Activated CD8-positive, alpha-beta memory T cell treated with anti-CD3 and anti-CD28 coated beads, Interleukin-2, amount 50 U/mL, for 4 hours (primary cell): ENCODE results near the gene RAB6A.

Experiments
- DNase-seq: peaks from one replicate; pipeline ENCODE4 v3.0.0-alpha.2; 2020

Gene RAB6A

DNA sequence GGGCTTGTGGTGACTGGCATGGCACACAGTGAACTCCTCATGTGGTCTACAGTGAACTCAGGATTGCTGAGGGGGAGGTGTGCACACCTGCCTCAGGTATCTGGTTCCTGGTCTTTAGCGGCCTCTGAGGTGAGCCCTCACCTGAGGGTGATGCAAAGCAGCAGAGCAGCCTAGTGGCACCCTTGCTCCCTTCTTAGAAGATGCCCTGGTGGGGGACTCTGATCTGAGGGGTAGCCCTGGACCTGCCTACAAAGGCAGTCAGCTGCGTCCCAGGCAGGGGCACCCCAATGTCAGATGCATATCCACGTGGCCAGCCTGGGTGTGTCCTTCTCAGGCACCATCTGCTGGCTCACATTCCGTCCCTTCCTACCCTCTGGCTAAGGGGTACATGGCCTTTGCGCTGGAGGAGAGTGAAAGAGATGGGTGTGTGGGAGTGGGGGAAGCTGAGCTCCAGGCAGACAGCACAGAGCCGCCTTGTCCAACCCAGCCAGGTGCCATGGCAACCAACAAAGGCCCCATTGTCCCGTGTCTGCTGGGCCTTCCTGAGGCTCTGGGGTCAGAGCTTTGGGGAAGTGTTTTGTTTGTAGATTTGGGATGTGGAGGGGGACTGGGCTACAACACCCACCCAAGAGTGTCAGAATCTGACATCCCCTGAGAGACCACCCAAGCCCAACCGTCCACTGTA is 108.7 kb downstream of the RAB6A start:
- DNase-seq = no peak

DNA sequence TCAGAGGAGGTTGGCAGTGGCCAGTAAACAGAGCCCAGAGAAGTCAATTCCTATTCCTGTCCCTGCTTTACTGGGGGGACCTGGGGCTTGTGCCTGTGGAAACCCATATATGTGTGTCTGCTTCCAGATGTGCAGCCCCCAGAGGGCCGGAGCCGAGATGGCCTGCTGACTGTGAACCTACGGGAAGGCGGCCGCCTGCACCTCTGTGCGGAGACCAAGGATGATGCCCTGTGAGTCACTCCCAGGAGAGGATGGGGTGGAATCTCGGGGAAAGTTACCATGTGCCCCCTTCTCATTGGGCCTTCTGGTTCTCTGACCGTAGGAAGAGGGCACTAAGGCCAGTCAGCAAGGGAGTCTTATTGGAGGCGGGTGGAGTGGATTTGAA is 109.2 kb downstream of the RAB6A start:
- DNase-seq = no peak

DNA sequence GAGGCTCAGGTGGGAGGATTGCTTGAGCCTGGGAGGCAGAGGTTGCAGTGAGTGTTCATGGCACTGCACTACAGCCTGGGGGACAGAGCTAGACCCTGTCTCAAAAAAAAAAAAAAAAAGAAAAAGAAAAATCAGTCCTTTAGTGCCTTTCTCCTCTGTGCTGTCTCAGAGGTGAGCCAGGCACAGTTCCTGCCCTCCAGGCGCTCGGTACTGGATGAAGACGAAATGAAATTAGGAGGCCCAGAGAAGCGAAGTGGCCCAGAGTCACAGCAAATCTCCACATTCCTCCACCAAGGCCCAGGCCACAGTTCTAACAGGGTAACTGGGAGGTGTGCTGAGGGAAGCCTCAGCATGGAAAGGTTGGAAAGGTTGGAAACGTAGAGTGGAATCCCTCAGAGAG is 109.6 kb downstream of the RAB6A start:
- no peak for DNase-seq

DNA sequence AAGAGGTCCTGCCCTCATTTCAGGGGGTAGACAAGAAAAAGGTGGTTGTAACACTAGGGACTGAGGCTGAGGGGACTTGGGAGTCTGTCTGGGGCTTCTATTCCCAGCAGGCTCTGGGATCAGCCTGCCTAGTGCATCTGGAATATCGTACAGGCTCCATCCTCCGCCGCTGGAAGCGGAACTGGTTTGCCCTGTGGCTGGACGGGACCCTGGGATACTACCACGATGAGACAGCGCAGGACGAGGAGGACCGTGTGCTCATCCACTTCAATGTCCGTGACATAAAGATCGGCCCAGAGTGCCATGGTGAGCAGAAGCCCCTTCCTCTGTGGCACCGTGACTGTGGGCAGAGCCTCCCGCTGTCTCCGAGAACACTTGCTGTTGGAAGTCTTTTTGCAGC is 110.5 kb downstream of the RAB6A start:
- DNase-seq = no peak

DNA sequence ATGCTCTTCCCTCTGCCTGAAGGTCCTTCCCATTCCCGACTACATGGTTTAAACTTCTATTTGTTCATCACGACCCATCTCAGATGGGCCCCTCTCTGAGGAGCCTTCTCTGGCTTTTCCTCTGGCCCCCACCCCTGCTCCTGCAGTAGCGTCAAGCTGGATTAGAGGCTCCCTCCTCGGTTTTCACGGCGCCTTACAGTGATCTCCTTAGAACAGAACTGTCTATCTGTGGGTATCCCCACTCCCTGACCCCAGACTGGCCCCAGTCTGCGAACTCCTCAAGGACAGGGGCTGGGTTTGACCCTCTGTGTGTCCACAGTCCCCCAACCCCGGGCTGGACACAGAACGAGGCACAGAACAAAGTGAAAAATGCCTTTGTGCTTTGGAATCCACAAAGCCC is 111.7 kb downstream of the RAB6A start:
- no peak for DNase-seq

DNA sequence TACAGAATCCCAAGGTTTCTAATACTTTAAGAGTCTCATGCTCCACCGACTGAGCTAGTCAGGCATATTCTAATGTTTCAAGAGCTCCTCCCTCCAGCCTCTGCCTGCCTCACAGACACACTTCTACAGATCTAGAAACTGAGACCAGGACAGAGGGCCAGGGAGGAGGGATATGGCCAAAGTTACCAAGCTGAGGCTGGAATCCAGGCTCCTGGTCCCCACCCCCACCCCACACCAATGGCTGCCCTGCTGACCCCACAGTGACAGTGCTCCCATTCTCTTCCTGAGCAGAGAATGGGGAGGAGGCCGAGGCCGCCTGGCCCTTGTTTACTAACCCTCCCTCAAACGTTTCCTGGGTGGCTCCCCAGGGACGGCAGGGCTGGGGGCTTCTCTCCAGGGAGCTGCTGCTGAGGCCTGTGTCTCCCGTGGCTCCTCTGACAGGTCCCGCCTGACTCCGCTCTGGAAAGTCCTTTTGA is 112.3 kb downstream of the RAB6A start:
- no peak for DNase-seq

DNA sequence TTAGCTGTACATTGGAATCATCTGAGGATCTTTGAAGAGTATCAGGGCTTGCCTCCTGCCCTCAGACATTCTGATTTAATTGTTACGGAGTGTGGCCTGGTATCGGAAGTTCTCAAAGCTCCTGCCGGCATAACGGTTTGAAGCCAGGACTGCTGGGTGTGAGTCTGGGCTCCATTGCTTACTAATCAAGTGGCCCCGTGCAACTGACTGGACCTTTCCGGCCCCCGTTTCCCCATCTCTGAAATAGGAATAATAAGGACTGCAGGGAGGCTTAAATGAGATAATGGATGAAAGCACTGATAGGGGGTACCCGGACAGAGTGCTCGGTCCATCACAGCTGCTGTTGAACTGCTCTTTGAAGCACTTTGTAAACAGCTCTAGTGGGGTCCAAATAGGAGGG is 112.8 kb downstream of the RAB6A start:
- no peak for DNase-seq

DNA sequence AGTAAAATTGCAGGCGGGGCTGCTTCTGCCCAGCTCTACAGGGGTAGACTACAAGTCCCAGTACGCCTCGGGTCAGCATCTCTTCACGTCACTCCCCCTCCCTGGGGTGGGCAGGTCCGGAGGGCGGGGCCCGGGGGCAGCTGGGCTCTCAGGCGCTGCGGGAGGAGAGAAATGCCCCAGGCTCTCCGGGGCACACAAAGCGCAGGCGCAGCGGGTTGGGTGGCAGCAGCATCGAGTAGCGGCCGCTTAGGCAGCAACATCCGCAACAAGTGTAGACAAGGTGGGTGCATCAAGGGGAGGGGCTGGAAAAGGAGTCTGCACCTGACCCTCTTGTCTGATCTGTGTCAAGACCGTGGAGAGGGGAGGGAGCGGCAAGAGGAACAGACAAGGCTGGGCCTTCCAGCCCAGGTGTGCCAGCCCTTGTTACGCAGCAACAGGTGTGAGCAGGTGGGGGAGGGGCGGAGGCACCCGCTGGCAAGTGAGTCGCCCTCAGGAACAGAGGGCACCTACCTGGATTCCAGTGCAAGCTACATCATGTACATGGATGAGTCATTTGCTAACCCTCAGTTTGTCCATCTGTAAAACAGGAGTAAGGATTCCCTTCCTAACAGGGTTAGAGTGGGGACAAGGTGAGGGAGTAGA is 113.3 kb downstream of the RAB6A start:
- DNase-seq = peak; percentile 93

DNA sequence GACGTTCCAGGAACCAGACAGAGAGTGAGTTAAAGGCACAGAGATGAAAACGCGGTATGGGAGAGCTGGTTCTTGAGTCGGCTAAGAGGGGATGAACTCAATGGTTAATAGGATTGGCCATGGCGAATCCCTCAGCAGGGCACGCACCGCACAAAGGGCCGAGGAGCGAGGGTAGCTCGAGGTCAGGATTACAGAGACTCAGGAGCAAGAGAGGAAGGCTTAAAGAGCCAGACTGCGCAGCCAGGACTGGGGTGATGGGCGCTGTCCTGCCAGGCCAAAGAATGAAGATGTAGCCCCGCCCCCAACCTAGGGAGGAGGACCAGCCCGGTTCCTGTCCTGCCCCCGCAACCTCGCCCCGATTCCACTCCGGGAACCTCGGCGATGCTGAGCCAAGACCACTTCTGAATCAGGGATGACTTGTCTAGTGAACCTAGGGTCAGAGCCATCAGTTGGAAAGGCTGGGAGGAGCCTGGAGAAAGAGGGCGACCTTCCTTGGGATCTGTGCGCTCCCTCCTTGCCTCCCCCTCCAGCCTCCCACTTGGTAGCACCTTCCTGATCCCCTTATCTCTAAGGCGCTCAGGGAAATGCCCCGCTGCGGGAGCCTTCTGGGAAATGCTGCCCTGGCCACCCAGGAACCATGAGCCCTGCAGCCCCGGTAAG is 114.8 kb downstream of the RAB6A start, which contains the start of gene PLEKHB1:
TSS of gene PLEKHB1 (plus strand) at position 610 of the 660 bp plus-strand sequence. CDS start at position 638, 28 bp downstream.
- peak; percentile 16 for DNase-seq

DNA sequence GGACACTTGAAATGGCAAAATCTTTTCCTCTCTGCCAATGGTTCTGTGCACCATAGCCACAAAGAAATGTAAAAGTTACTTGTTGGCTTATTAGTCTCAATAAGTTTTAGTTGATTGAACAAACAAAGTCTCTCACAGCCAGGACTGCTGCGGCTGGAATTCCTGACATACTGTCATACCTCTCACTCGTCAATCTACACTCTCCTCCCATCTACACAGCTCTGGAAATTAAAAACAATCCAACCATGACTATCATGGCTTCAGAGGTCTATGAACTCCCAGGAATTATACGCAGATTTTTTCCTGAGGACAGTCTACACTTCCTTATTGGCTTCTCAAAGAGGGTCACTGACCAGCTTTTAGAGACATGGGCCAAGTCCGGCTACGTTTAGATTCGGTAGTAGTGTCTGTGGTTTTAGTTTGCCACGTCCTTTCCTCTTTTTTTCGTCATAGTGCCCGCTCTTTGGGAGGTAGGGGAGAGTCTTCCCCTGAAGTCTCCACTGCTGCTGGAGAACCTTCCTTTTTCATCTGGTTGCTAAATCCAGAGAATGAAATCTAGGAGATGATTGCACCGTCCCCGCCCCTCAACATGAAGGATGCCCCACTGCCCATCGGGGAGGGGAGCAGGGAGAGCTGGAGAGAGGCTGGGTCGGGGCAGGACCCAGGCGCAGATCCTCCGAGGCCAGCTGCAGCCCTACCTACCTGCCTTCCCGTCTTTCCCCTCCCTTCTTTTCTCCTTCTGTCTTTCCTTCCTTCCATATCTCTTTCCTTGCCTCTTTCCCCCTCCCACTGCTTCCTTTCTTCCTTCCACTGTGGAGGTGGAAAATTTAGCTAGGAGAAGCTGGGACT is 115.5 kb downstream of the RAB6A start:
- DNase-seq = no peak

DNA sequence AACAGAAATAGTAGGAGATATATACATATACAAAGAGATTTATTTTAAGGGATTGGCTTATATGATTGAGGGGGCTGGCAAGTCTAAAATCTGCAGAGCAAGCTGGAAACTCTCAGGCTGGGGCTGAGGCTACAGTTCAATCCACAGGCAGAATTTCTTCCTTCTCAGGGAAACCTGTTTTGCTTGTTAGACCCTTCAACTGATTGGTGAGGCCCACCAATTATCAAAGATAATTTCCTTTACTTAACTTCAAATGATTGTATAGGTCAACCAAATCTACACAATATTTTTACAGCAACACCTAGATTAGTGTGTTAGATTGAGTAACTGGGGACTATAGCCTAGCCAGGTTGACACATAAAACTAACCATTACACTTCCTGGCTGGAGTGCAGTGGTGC is 119.2 kb downstream of the RAB6A start:
- no peak for DNase-seq

DNA sequence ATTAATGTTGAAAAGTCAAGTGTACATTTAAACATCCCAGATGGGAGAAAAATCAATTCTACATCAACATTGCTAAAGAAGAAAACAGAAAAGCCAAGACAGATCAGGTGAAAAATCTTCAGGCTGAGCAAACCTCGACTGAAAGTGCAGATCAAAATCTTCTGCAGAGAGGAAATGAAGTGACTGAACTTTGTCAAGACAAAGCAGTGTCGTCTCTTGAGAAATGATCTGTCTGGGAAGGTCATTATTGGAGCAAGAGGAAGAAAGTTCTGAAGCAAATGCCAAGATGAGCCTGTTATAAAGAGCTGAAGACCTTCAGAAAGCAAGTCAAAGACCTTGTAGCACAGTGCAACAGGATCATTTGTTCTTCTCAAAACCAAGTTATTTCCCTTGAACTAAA is 120.3 kb downstream of the RAB6A start:
- DNase-seq = no peak

DNA sequence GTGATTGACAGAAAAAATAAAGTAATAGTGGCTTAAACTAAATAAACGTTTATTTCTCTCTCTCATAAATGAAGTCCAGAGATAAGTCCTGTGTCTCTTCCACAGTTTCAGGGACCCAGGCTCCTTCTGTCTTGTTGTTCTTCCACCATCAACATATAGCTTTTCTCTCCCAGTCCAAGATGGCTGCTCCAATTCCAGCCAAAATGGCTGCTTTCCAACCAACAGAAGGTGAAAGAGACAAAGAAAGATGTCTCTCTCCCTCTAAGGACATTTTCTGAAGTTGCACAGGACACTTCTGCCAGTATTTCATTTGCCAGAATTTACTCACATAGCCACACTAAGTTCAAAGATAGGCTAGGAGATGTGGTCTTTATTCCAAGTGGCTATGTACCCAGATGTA is 123.9 kb downstream of the RAB6A start:
- no peak for DNase-seq

DNA sequence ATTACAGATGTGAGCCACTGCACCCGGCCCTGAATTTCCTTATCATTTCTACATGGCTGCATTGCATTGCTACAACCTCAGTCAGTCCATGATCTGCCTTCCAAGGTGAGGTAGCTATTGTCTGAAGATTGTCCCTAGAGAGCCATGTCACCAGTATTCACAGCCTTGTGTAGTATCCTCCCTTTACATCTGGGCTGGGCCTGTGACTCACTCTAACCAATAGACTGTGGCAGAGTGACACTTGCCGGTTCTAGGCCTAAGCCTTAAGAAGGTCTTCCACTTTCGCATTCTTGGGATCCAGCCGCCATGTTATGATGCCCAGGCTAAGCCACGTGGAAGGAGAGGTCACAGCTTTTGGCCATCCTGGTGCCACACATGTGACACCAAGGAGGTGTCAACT is 124.6 kb downstream of the RAB6A start:
- DNase-seq = no peak

DNA sequence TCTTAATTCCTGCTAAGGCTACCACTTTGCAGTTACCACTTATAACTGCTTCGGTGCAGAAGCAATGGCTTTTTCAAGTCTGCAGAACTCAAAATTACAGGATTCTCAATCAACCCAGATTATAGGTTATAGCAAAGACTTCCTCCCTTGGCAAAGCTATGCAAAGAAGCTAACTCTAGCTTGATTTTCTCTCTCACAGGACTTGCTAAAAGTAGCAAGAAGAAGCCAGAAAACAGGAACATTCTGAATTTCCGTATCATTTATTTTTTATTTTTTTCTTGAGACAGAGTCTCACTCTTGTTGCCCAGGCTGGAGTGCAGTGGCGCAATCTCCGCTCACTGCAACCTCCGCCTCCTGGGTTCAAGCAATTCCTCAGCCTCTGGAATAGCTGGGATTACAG is 125.2 kb downstream of the RAB6A start:
- DNase-seq = no peak

DNA sequence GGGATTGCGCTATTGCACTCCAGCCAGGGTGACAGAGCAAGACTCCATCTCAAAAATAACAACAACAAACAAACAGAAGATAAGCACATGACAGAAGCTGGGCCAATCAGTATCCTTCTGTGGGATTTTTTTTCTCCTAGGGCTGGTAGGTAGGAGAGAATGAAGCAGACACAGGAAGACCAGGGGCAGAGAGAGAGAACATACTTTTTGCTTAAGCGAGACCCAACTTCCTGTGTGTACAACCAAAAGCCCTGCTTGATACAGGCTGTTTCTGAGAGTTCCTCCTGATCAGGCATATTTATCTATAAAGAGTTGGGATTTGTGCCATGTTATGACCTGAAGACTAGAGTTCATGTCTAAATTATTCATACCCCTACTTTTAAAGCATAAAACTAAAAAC is 126.9 kb downstream of the RAB6A start:
- no peak for DNase-seq

DNA sequence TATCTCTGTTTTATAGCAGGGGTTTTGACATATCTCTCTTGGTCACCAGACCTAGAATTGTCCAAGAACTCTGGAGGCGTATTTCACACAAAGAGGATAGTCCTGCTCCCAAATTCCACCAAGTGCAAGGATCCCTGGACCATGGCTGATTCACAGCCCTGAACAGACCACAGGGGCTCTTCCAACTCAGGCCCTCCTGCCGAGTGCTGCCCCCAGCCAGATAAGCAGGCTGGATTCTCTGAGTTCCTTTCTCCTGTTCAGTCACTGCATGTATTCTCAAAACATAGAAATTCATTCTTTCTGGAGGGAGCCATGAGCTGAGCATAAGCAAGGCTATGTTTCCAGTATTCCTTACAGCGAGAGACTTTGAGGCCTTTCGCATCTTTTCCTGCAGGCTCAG is 127.9 kb downstream of the RAB6A start:
- DNase-seq = no peak

DNA sequence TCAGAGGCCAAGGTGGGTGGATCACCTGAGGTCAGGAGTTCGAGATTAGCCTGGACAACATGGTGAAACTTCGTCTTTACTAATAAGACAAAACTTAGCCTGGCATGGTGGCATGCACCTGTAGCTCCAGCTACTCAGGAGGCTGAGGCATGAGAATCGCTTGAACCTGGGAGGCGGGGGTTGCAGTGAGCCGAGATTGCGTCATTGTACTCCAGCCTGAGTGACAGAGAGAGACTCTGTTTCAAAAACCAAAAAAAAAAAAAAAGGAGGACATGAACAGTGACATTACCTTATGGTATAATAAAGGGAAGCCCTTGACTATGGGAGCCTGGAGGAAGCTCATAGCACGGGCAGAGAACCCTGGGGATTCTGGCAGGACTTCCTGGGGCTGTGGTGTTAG is 131.0 kb downstream of the RAB6A start:
- DNase-seq = no peak

DNA sequence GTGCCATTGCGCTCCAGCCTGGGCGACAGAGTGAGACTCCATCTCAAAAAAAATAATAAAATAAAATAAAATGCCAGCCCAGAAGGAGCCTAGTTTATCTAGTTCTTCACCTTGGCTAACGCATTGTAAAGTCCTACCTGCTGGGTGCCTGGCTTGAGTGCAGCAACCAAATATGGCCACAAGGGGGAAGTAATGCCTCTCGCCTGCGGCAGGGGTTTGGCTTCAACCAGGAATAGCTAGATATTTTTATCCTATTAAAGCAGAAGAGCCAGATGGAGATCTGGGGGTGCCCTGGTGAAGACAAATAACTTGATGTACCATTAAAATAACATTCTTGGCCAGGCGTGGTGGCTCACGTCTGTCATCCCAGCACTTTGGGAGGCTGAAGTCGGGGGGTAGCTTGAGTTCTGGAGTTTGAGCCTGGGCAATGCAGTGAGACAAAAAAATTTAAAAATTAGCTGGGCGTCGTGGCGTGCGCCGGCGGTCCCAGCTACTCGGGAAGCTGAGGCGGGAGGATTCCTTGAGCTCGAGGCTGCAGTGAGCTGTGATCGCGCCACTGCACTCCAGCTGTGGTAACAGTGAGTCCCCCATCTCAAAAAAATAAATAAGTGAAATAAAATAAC is 135.1 kb downstream of the RAB6A start:
- peak; percentile 69 for DNase-seq
